ENCODE data around the gene PASK. TPM values are rescaled to one million over a fixed set of nuclear protein-coding genes. Genes with fewer than 3 reads are reported as not detected.
A peak's percentile ranks its signal among the peaks of the same experiment; 100 is the strongest.

PASK gene
- total and polyA plus RNA-seq, 3 donors from 2014 or later = 48.6 to 57.6 (median 54.0) TPM

- peaks cover 7% of the 10 kb centered on the region for H3K4me1 ChIP-seq
- intact Hi-C loops (cut with DNase I; ENCODE audit: low total_unique reads) = no loop called here
- 51 to 52% methylated on average over 5 to 9 of the region's 9 CpGs for WGBS, 2 donors
- TF ChIP-seq CTCF (IDR thresholded peaks at IDR 0.05) (no peak), POLR2A (IDR thresholded peaks at IDR 0.05) (no peak)
- H3K36me3 ChIP-seq (ENCODE audit: low read depth, missing control alignments) = no peaks in the 10 kb centered on the region
- H3K27me3 ChIP-seq = no peaks in the 10 kb centered on the region
- H3K27ac ChIP-seq = peak overlapping the region; percentile 2 to 60
- DNase-seq = peak; percentile 74
- no peaks in the 10 kb centered on the region for H3K9me3 ChIP-seq
- no peak overlapping the region for H3K4me3 ChIP-seq
Measured at GRCh38 chr2:241161646-241162281, 12.5 kb upstream of the PASK start.

- H3K36me3 ChIP-seq (ENCODE audit: low read depth, missing control alignments) = no peaks in the 10 kb centered on the region
- 96 to 97% methylated on average over 7 of the region's 7 CpGs for WGBS, 2 donors
- TF ChIP-seq CTCF (IDR thresholded peaks at IDR 0.05) = no peak
- TF ChIP-seq POLR2A (IDR thresholded peaks at IDR 0.05) = no peak
- DNase-seq = no peak
- H3K27ac ChIP-seq = no peak overlapping the region
- no peaks in the 10 kb centered on the region for H3K27me3 ChIP-seq
- no peak overlapping the region for H3K4me3 ChIP-seq
- peaks cover 7% of the 10 kb centered on the region for H3K4me1 ChIP-seq
- intact Hi-C loops (cut with DNase I; ENCODE audit: low total_unique reads) = no loop called here
- no peaks in the 10 kb centered on the region for H3K9me3 ChIP-seq
Measured at GRCh38 chr2:241160318-241160717, 11.0 kb upstream of the PASK start.

- H3K36me3 ChIP-seq (ENCODE audit: low read depth, missing control alignments) = no peaks in the 10 kb centered on the region
Measured at GRCh38 chr2:241159116-241159515, 9.8 kb upstream of the PASK start.

GRCh38 chr2:241158546-241158900, 9.3 kb upstream of the PASK start:
- Histone ChIP-seq H3K9me3 (no peaks in the 10 kb centered on the region), H3K27ac (no peak overlapping the region), H3K4me1 (peaks cover 7% of the 10 kb centered on the region), H3K4me3 (no peak overlapping the region), H3K36me3 (ENCODE audit: low read depth, missing control alignments) (no peaks in the 10 kb centered on the region), H3K27me3 (no peaks in the 10 kb centered on the region)
- TF ChIP-seq CTCF (IDR thresholded peaks at IDR 0.05) = no peak
- TF ChIP-seq POLR2A (IDR thresholded peaks at IDR 0.05) = no peak
- no peak for DNase-seq
- intact Hi-C loops (cut with DNase I; ENCODE audit: low total_unique reads) = no loop called here
- 95 to 96% methylated on average over 4 to 8 of the region's 8 CpGs for WGBS, 2 donors

More at GRCh38 chr2:241159116-241159515, 9.8 kb upstream of the PASK start:
- Histone ChIP-seq H3K4me1 (peaks cover 7% of the 10 kb centered on the region), H3K27ac (no peak overlapping the region), H3K4me3 (no peak overlapping the region), H3K9me3 (no peaks in the 10 kb centered on the region), H3K27me3 (no peaks in the 10 kb centered on the region)
- no peak for DNase-seq
- TF ChIP-seq CTCF (IDR thresholded peaks at IDR 0.05) (no peak), POLR2A (IDR thresholded peaks at IDR 0.05) (no peak)
- intact Hi-C loops (cut with DNase I; ENCODE audit: low total_unique reads) = no loop called here
- WGBS, 2 donors = 95 to 96% methylated on average over 5 of the region's 5 CpGs

All from testis (tissue), 3 donors.